A549 (cell line): ENCODE results near the gene SMAD9.

Experiments used
- CEBPB ChIP-seq, 2 experiments: fragments of >200 bp in 1 of 2; sonication (Bioruptor Twin) in 1 of 2; formaldehyde crosslinking in 1 of 2; IDR thresholded peaks; 2 replicates each; pipeline ENCODE4 v1.6.1; 2012 to 2016
- CTCF ChIP-seq: fragments of >200 bp; sonication (Bioruptor Twin); formaldehyde crosslinking; IDR thresholded peaks from 3 replicates; pipeline ENCODE4 v1.5.1; 2016
- EP300 ChIP-seq, 2 experiments: fragments of >200 bp; sonication (Bioruptor Twin); formaldehyde crosslinking; IDR thresholded peaks; 2 replicates in 1 of 2; 3 replicates in 1 of 2; pipeline ENCODE4 v1.6.1; 2016 to 2017
- HMGXB4 ChIP-seq: fragments of 250-450 bp; sonication (Bioruptor Pico); IDR thresholded peaks from 2 replicates; pipeline ENCODE4 v1.5.0; 2021; ENCODE audit warnings: mild to moderate bottlenecking, moderate library complexity, borderline replicate concordance
- HOXB5 ChIP-seq: fragments of 250-450 bp; sonication (Bioruptor Pico); IDR thresholded peaks from 2 replicates; pipeline ENCODE4 v1.5.0; 2020; ENCODE audit warnings: mild to moderate bottlenecking, moderate library complexity
- JUN ChIP-seq, 2 experiments: fragments of >200 bp; sonication (Bioruptor Twin); formaldehyde crosslinking; IDR thresholded peaks; 2 replicates in 1 of 2; 3 replicates in 1 of 2; pipeline ENCODE4 v1.6.1; 2016 to 2017
- MAX ChIP-seq: IDR thresholded peaks from 2 replicates; pipeline ENCODE4 v1.6.1; 2012
- MYC ChIP-seq: IDR thresholded peaks from 2 replicates; pipeline ENCODE4 v1.6.1; 2012; ENCODE audit warnings: mild to moderate bottlenecking, inconsistent platforms, low read length, improper control_type of control experiment, borderline replicate concordance
- NFE2L2 ChIP-seq: fragments of 150-350 bp; conservative IDR thresholded peaks from 2 replicates; pipeline ENCODE4 v1.6.1; 2014; ENCODE audit warnings: low read length
- NR3C1 ChIP-seq: fragments of >200 bp; sonication (Bioruptor Twin); formaldehyde crosslinking; IDR thresholded peaks from 3 replicates; pipeline ENCODE4 v1.6.1; 2017
- PBX3 ChIP-seq: IDR thresholded peaks from 2 replicates; pipeline ENCODE4 v1.6.1; 2012
- POLR2A ChIP-seq: IDR thresholded peaks from 2 replicates; pipeline ENCODE4 v1.6.1; 2012; ENCODE audit warnings: mild to moderate bottlenecking, low read length
- RCOR1 ChIP-seq: fragments of 150-350 bp; IDR thresholded peaks from 2 replicates; pipeline ENCODE4 v1.6.1; 2014; ENCODE audit warnings: antibody characterized with exemption, low read length, low read depth
- REST ChIP-seq: fragments of 200-600 bp; sonication (generic); IDR thresholded peaks from 2 replicates; pipeline ENCODE4 v1.6.1; 2016; ENCODE audit warnings: antibody characterized with exemption, mild to moderate bottlenecking, moderate library complexity

- TF ChIP-seq POLR2A (no peak), MAX (no peak), EP300 (IDR thresholded peaks at IDR 0.05) (no peak), CTCF (no peak), RCOR1 (no peak), MYC (no peak), HOXB5 (CRISPR knock-in tag) (no peak), REST (no peak), CEBPB (IDR thresholded peaks at IDR 0.05) (no peak), JUN (IDR thresholded peaks at IDR 0.05) (no peak), PBX3 (no peak), NFE2L2 (no peak), NR3C1 (no peak), HMGXB4 (no peak)
Observed at GRCh38 chr13:36875961-36876360, 44.1 kb downstream of the SMAD9 start.
